HEK293 (cell line): ENCODE data around the gene GGN.
A peak's percentile ranks its signal among the peaks of the same experiment; 100 is the strongest.

Source experiments
- CTCF ChIA-PET: fragments of 350-600 bp; formaldehyde crosslinking; extraction: SDS; loops from one replicate; lab custom pipeline; 2021; ENCODE audit warnings: antibody characterized with exemption; lab: Yijun Ruan, JAX
- POLR2A ChIA-PET: fragments of 300-600 bp; formaldehyde crosslinking; extraction: SDS; loops from one replicate; lab custom pipeline; 2020; ENCODE audit warnings: antibody characterized with exemption, inconsistent platforms; lab: Yijun Ruan, JAX
- H3K27ac ChIP-seq: fragments of 200-500 bp; sonication (Bioruptor generic); 2 replicates; pipeline ENCODE4 v1.5.1; 2014; ENCODE audit warnings: low read depth, low read length, control low read depth, inconsistent platforms; ENCODE audit errors: extremely low read depth
- H3K36me3 ChIP-seq, 2 experiments: fragments of 200-500 bp in 1 of 2; sonication (Bioruptor generic) in 1 of 2; 1 replicate in 1 of 2; 2 replicates in 1 of 2; pipeline ENCODE4 v1.5.1; 2014 to 2017; ENCODE audit warnings: inconsistent platforms in 2 of 2, low read length in 2 of 2; ENCODE audit not compliant: control insufficient read depth in 2 of 2, insufficient read depth in 1 of 2
- H3K4me1 ChIP-seq: fragments of 200-500 bp; sonication (Bioruptor generic); 2 replicates; pipeline ENCODE4 v1.5.1; 2014; ENCODE audit warnings: mild to moderate bottlenecking, low read length, inconsistent platforms; ENCODE audit not compliant: control insufficient read depth, insufficient read depth
- H3K4me3 ChIP-seq: 2 replicates; pipeline ENCODE4 v1.5.1; 2011; ENCODE audit warnings: low read depth, mild to moderate bottlenecking, control low read depth, low read length, moderate library complexity
- H3K9me3 ChIP-seq: fragments of 200-500 bp; sonication (Bioruptor generic); 2 replicates; pipeline ENCODE4 v1.5.1; 2014; ENCODE audit warnings: low read depth, low read length, inconsistent platforms; ENCODE audit not compliant: control insufficient read depth, insufficient read depth
- BCL11B ChIP-seq: fragments of 450-650 bp; formaldehyde crosslinking; IDR thresholded peaks from 2 replicates; pipeline ENCODE4 v1.5.1; 2016; ENCODE audit warnings: low read depth, missing biosample characterization, missing genetic modification characterization
- INSM2 ChIP-seq: fragments of 450-650 bp; formaldehyde crosslinking; IDR thresholded peaks from 2 replicates; pipeline ENCODE4 v1.5.1; 2016; ENCODE audit warnings: missing biosample characterization, missing genetic modification characterization
- PBX3 ChIP-seq: sonication (generic); formaldehyde crosslinking; IDR thresholded peaks from 2 replicates; pipeline ENCODE4 v1.8.1; 2022; ENCODE audit warnings: mild to moderate bottlenecking, moderate library complexity, missing genetic modification reagents
- RBAK ChIP-seq: fragments of 450-650 bp; formaldehyde crosslinking; IDR thresholded peaks from 2 replicates; pipeline ENCODE4 v1.5.1; 2016; ENCODE audit warnings: missing biosample characterization, missing genetic modification characterization
- REPIN1 ChIP-seq: fragments of 450-650 bp; formaldehyde crosslinking; IDR thresholded peaks from 2 replicates; pipeline ENCODE4 v1.5.1; 2017; ENCODE audit warnings: missing biosample characterization, missing genetic modification characterization, low read depth
- SALL2 ChIP-seq: fragments of 450-650 bp; formaldehyde crosslinking; IDR thresholded peaks from 2 replicates; pipeline ENCODE4 v1.5.0; 2017; ENCODE audit warnings: missing biosample characterization, mild to moderate bottlenecking, missing genetic modification characterization, borderline replicate concordance
- YY2 ChIP-seq: fragments of 450-650 bp; formaldehyde crosslinking; IDR thresholded peaks from 2 replicates; pipeline ENCODE4 v1.5.1; 2016; ENCODE audit warnings: missing biosample characterization, missing genetic modification characterization
- ZBTB49 ChIP-seq: fragments of 450-650 bp; formaldehyde crosslinking; IDR thresholded peaks from 2 replicates; pipeline ENCODE4 v1.5.1; 2016; ENCODE audit warnings: missing biosample characterization, missing genetic modification characterization, low read depth
- ZBTB6 ChIP-seq: fragments of 450-650 bp; formaldehyde crosslinking; IDR thresholded peaks from 2 replicates; pipeline ENCODE4 v1.5.1; 2017; ENCODE audit warnings: missing biosample characterization, missing genetic modification characterization
- ZFP37 ChIP-seq: fragments of 450-650 bp; formaldehyde crosslinking; IDR thresholded peaks from 2 replicates; pipeline ENCODE4 v1.5.1; 2016; ENCODE audit warnings: missing biosample characterization, missing genetic modification characterization
- ZNF155 ChIP-seq: fragments of 450-650 bp; formaldehyde crosslinking; IDR thresholded peaks from 2 replicates; pipeline ENCODE4 v1.5.1; 2016; ENCODE audit warnings: missing biosample characterization, missing genetic modification characterization
- ZNF157 ChIP-seq: fragments of 450-650 bp; formaldehyde crosslinking; IDR thresholded peaks from 2 replicates; pipeline ENCODE4 v1.5.1; 2016; ENCODE audit warnings: missing biosample characterization, missing genetic modification characterization
- ZNF223 ChIP-seq: fragments of 450-650 bp; formaldehyde crosslinking; IDR thresholded peaks from 2 replicates; pipeline ENCODE4 v1.5.1; 2016; ENCODE audit warnings: missing biosample characterization, missing genetic modification characterization
- ZNF274 ChIP-seq, 2 experiments: fragments of 200-500 bp in 1 of 2; fragments of 450-650 bp in 1 of 2; sonication (Bioruptor generic) in 1 of 2; formaldehyde crosslinking in 1 of 2; IDR thresholded peaks; 2 replicates each; pipeline versions ENCODE4 v1.5.1 to v1.6.1; 2014 to 2016; ENCODE audit warnings: borderline replicate concordance in 1 of 2, inconsistent platforms in 1 of 2, low read length in 1 of 2, missing biosample characterization in 1 of 2, missing genetic modification characterization in 1 of 2
- ZNF280C ChIP-seq: fragments of 450-650 bp; formaldehyde crosslinking; IDR thresholded peaks from 2 replicates; pipeline ENCODE4 v1.5.1; 2016; ENCODE audit warnings: missing biosample characterization, missing genetic modification characterization
- ZNF335 ChIP-seq: fragments of 450-650 bp; formaldehyde crosslinking; conservative IDR thresholded peaks from 2 replicates; pipeline ENCODE4 v1.5.1; 2016; ENCODE audit warnings: missing biosample characterization, missing genetic modification characterization
- ZNF366 ChIP-seq: fragments of 450-650 bp; formaldehyde crosslinking; conservative IDR thresholded peaks from 2 replicates; pipeline ENCODE4 v1.5.1; 2016; ENCODE audit warnings: missing biosample characterization, missing genetic modification characterization
- ZNF423 ChIP-seq: fragments of 450-650 bp; formaldehyde crosslinking; IDR thresholded peaks from 2 replicates; pipeline ENCODE4 v1.5.1; 2016; ENCODE audit warnings: missing biosample characterization, missing genetic modification characterization
- ZNF514 ChIP-seq: fragments of 450-650 bp; formaldehyde crosslinking; IDR thresholded peaks from 2 replicates; pipeline ENCODE4 v1.5.1; 2016; ENCODE audit warnings: missing biosample characterization, missing genetic modification characterization
- ZNF521 ChIP-seq: fragments of 450-650 bp; formaldehyde crosslinking; IDR thresholded peaks from 2 replicates; pipeline ENCODE4 v1.5.1; 2017; ENCODE audit warnings: missing biosample characterization, mild to moderate bottlenecking, missing genetic modification characterization
- ZNF571 ChIP-seq: fragments of 450-650 bp; formaldehyde crosslinking; IDR thresholded peaks from 2 replicates; pipeline ENCODE4 v1.5.0; 2017; ENCODE audit warnings: missing biosample characterization, missing genetic modification characterization
- ZNF621 ChIP-seq: fragments of 450-650 bp; formaldehyde crosslinking; IDR thresholded peaks from 2 replicates; pipeline ENCODE4 v1.5.1; 2017; ENCODE audit warnings: missing biosample characterization, missing genetic modification characterization
- ZNF624 ChIP-seq: fragments of 450-650 bp; formaldehyde crosslinking; IDR thresholded peaks from 2 replicates; pipeline ENCODE4 v1.5.1; 2017; ENCODE audit warnings: missing biosample characterization, missing genetic modification characterization
- ZNF707 ChIP-seq: fragments of 450-650 bp; formaldehyde crosslinking; IDR thresholded peaks from 2 replicates; pipeline ENCODE4 v1.5.1; 2016; ENCODE audit warnings: missing biosample characterization, missing genetic modification characterization
- ZNF792 ChIP-seq: fragments of 450-650 bp; formaldehyde crosslinking; IDR thresholded peaks from 2 replicates; pipeline ENCODE4 v1.5.1; 2016; ENCODE audit warnings: missing biosample characterization, missing genetic modification characterization
- ZNF843 ChIP-seq: fragments of 450-650 bp; formaldehyde crosslinking; IDR thresholded peaks from 2 replicates; pipeline ENCODE4 v1.5.1; 2016; ENCODE audit warnings: missing biosample characterization, missing genetic modification characterization
- ZSCAN4 ChIP-seq: fragments of 450-650 bp; formaldehyde crosslinking; IDR thresholded peaks from 2 replicates; pipeline ENCODE4 v1.5.1; 2017; ENCODE audit warnings: missing biosample characterization, missing genetic modification characterization

Gene GGN

GRCh38 chr19:38374332-38375097 lies 13.3 kb downstream of the GGN start, which contains the start of gene PSMD8:
Gene PSMD8, plus strand, starts transcription at chr19:38374571. Its CDS starts 31 bp downstream, at chr19:38374602.
- CTCF ChIA-PET: interaction anchor here (0.6 to 4.0 kb wide), 21 partner anchors 10 to 864 kb away, joined by 3 to 37 read pairs (median 4); partner anchors contain the start of genes CATSPERG, FAM98C, GGN and SIPA1L3
- Histone ChIP-seq H3K4me3 (peak within 1 kb of the TSS; percentile 70), H3K36me3 (peaks cover 30 to 36% of the 10 kb centered on the region in 2 experiments), H3K4me1 (peaks cover 20% of the 10 kb centered on the region), H3K9me3 (no peaks in the 10 kb centered on the region), H3K27ac (peak within 1 kb of the TSS; percentile 93)
- POLR2A ChIA-PET: interaction anchor here (0.5 to 3.7 kb wide), 54 partner anchors 9 to 1061 kb away, joined by 3 to 223 read pairs (median 5); partner anchors contain the start of genes ACTN4, CATSPERG, EIF3K and FAM98C
- TF ChIP-seq ZNF621 (tag by site-specific recombination) (no peak), ZNF366 (no peak; the same call in 1 of the 2 replicates), REPIN1 (tag by site-specific recombination) (peak; percentile 99), ZNF423 (tag by site-specific recombination) (0 out of 2 replicates have a peak, but pooled peaks have one; percentile 34), ZNF707 (no peak), ZFP37 (tag by site-specific recombination) (peak; percentile 100), ZSCAN4 (tag by site-specific recombination) (no peak; the same call in 1 of the 2 replicates), ZNF792 (tag by site-specific recombination) (peak; percentile 95), ZNF514 (tag by site-specific recombination) (no peak), ZNF624 (tag by site-specific recombination) (no peak), ZNF155 (tag by site-specific recombination) (no peak), BCL11B (tag by site-specific recombination) (peak; percentile 98), ZBTB6 (tag by site-specific recombination) (peak; percentile 72; the same call in 1 of the 2 replicates), ZNF274 (IDR thresholded peaks at IDR 0.05; ENCODE audit: low read length) (no peak), ZNF274 (tag by site-specific recombination; IDR thresholded peaks at IDR 0.05; ENCODE audit: borderline replicate concordance) (no peak), ZNF843 (tag by site-specific recombination) (peak; percentile 85), RBAK (no peak), SALL2 (tag by site-specific recombination) (no peak), ZNF521 (tag by site-specific recombination) (no peak), YY2 (peak; percentile 98), ZNF157 (tag by site-specific recombination) (no peak), PBX3 (peak; percentile 93), INSM2 (tag by site-specific recombination) (peak; percentile 72; the same call in 1 of the 2 replicates), ZNF280C (tag by site-specific recombination) (no peak), ZNF335 (tag by site-specific recombination) (peak; percentile 99), ZBTB49 (tag by site-specific recombination) (no peak), ZNF223 (tag by site-specific recombination) (peak; percentile 64), ZNF571 (tag by site-specific recombination) (no peak)
